GM19351 (cell line): ENCODE measurements around the gene EGLN1.

Experiments used
- ATAC-seq: cut with Tn5 transposase; IDR thresholded peaks from one replicate; pipeline ENCODE4 v1.9.1; 2021; ENCODE audit warnings: mild to moderate bottlenecking, moderate library complexity; ENCODE audit not compliant: unreplicated experiment

The EGLN1 gene

DNA sequence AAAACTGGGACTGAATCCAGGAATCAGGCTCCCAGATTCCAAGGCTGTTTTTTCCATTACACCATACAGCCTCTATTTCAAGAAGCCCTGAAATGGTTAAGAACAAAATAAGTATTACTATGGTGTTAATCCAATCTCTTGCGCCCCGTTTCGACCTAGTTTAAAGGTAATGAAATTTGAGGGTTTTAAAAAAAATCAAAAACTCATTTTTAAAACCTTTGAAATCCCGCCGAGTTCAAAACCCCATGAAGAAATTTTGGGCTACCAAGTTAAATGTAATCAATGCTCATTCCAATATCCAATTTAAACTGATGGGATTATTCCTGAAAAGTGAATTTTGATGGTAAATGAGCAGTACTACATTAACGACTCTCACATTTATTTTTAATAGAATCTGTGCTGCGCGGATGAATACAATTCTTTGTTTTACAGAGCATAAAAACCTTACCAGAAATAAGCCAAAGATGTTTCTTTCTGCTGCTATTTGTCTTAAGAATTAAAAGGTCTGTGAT lies 767 bp upstream of the EGLN1 start:
- no peak for ATAC-seq

DNA sequence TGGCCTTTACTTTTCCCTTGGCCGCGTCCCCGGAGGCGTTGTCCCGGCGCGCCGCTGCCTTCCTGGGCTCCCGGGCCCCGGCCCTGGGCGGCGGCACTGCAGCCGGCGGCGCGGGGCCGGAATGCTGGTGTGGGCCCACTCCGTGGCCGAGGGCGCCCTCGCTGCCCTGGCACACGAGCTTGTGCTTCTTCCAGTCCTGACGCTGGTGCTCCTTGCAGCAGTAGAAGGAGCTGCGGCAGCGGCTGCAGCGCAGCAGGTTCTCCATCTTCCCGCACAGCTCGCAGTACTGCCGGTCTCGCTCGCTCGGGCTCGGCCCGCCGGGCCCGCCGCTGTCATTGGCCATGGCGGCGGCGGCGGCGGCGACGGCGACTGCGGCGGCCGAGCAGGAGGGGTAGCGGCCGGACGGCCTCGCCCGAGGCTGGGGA lies 529 bp downstream of the EGLN1 start:
- ATAC-seq: peak; percentile 25

DNA sequence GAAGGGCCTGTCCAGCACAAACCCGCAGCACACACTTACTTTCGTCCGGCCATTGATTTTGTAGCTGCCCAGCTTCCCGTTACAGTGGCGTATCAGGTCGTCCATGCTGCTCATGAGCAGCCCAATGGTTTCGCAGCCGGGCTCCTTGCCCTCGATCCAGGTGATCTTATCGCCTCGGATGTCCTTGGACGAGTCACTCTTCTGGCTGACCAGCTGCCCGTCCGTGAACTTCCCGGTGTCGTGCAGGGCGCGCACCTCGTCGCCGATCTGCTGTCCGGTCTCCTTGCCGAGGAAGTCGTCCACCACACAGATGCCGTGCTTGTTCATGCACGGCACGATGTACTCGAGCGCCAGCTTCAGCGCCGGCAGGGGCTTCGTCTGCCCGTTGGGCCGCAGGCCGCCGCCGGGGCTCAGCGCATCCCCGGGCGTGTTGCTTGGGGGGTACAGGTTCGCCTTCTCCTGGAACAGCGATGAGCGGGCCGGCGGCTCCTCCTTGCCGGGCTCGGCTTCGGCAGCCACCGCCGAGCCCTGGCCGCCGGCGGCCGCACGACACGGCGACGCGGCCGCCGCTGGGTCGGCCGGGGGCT lies 1.0 kb downstream of the EGLN1 start:
- peak; percentile 7 for ATAC-seq

DNA sequence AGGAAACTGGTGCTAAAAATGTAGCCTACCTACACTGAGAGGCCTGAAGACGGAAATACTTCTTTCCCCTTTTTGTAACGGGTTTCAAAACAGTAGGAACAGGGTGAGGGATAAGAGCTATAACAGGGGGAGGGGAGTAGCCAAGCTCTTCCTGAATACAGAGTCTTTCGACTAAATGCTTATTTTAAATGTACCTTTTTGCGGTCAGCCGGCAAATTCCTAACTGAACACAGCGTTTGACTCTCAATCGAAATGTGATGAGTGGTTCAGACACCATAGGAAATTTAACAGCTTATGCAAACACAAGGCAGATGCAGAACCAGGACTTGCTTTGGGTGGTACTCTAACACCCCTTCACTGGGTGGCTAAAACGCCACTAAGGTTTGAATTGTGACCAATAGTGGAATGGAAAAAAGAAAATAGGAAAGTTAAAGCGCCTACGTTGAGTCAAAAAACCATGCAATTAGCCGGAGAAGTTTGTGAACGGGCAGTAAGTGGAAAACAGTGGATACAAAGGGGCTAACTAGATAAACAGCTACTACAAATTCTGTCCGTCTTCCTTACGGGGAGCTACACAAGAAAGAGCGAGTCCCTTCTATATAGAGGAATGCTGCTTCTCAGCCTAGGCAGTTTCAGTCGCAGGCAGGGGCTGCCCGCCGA lies 1.7 kb downstream of the EGLN1 start:
- ATAC-seq: no peak

DNA sequence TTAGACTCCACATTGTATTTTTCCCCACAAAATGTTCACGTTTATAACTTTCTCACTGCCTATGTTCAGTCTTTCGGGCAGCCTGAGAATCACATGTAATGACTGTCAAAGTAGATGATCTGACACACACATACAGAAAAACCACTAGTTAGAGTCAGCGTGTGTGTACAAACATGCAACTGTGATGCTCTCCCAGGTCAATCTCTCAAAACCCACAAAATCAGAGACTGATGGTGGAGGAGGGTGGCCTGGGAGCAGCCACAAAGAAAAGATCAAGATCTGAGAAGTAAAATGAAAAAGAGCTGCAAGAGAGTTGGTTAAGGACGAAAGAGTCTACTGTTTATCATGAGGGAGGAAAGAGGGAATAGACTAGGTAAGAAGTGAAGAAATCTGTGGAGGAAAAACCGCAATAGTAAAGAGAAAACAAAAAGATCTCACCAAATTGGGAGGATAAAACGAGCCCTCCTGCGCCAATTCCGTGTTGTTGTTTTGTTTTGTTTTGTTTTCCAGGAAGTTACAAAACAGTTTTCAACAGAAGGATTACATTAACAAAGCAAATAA lies 2.3 kb downstream of the EGLN1 start:
- ATAC-seq: no peak

DNA sequence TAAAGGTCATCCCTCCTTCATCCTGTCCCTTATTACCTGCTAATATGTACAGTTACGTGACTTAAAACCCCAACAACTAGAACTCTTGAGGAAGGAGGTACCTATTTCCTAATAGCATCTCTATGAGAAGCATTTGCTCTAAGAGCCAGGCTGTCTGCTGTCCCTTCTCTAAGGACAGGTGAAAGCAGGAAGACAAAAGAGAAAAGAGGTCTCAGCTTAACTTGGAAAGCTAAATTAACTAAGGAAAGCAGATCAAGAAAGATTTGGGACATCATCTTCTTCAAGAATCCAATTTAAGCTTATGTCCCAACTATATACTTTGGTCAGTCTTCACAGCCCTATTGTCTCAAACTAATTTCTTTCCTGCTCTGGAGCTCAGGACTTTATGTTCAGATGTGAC lies 2.9 kb downstream of the EGLN1 start:
- no peak for ATAC-seq

DNA sequence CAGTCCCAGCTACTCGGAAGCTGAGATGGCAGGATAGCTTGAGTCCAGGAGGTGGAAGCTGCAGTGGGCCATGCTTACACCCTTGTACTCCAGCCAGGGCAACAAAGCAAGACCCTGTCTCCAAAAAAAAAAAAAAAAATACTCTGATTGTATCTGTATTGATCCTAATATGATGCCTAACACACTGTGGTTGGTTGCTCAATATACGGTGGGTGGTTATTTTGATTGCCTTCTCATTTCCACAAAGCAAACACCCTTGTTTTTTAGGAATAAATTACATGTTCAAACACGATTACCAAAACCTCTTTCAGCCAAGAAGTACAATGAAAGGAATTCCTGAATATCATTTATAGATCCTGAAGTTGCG lies 3.4 kb downstream of the EGLN1 start:
- no peak for ATAC-seq

DNA sequence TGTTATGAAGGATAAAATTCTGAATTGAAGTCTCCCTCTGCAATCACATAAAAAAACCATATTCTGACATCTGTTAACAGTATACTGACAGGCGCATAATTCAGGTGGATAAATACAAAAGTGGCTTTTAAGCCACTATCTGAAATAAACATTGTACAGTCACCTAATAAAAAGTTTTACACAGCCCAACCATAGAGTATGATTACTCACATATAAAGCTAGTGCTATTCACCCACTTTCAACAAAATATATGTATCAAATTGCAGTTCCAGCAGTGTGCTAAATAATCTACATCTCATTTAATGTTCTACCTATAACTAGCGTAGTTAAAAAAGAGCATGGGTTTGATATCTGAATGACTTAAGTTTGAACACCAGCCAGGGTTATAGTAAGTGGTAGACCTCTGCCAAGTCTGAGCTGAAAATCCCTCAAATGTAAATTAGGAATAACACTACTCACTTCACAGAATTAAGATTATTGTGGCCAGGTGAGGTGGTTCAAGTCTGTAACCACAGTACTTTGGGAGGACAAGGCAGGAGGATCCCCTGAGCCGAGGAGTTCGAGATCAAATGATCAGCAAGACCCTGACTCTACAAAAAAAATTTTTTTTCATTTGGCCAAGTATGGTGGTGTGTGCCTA lies 3.9 kb downstream of the EGLN1 start:
- ATAC-seq: no peak

DNA sequence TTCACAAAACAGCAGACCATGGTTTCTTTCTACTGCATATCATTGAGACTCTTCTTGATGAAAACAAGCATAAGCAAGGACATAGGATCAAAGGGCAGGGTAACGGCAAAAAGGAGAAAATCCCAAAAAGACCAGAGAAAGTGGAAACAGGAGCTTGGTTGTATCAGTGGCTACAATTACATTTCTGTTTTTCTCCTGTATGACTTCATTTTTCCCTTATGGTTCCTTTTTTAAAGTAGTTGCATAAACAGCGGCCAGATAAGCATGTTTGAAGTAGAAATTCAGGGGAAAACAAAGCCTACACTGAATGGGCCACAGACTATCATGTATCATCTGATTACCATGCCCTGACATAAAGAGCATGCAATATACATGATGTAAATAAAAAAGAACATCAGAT lies 4.6 kb downstream of the EGLN1 start:
- ATAC-seq: no peak

DNA sequence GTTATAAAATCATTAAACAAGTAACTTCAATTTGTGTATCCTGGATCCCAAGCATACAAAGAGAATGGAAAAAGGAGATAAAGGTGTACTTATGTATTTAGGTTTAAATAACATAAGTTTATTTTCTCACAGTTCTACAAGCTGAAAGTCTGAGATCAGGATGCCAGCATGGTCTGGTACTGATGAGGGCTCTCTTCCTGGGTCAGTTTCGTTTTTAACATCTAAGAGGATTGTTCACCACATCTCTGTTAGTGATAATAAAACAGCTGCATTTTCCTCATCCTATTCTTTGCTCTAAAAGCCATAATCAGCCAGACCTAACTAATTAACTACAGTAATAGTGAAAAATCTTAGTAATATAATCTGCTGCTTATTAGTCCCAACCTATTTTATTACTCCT lies 5.2 kb downstream of the EGLN1 start:
- ATAC-seq: no peak

DNA sequence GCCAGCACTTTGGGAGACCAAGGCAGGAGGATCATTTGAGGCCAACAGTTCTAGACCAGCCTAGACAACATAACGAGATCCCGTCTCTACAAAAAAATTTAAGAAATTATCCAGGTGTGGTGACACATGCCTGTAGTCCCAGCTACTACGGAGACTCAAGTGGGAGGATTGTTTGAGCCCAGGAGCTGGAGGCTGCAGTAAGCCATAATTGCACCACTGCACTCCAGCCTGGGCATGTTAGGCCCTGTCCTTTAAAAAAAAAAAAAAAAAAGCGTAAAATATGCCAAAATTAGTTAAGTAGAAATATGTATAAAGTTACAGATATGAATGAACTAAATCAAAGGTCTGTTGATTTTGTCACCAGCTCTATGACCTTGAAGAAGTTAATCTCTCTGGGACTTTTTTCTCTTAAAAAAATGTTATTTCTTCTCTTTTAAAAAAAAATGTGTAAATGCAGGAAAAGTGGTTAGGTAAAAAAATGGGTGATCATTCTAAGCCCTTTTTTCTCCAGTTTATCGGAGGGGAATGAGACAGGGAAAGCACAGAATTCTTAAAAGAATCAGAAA lies 7.0 kb downstream of the EGLN1 start:
- ATAC-seq: no peak

DNA sequence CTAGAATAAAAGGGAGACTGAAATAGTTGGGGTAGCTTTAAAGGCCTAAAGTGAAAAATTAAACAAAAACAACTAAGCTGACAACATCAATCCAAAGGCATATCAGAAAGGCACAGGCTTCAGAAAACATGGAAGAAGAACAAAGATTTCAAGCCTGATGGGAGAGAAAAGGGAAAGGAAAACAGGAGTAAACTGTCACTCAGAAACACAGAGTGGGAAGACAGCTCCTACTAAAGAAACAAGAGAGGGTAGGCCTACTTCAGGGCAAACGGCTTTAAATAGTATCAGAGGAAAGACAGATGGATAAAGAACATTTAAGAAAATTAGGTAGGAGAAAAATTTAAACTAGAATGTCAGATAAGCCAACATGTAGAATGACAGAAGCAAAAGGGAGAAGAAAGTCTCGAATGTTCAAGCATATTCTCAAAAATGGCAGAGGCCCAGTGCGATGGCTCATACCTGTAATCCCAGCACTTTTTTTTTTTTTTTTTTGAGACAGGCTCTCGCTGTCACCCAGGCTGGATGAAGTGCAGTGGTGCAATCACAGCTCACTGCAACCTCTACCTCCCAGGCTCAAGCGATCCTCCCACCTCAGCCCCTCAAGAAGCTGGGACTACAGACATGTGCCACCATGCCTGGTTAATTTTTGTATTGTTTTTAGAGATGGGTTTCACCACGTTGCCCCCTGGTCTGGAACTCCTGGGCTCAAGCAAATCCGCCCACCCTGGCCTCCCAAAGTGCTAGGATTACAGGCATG lies 7.6 kb downstream of the EGLN1 start:
- no peak for ATAC-seq

DNA sequence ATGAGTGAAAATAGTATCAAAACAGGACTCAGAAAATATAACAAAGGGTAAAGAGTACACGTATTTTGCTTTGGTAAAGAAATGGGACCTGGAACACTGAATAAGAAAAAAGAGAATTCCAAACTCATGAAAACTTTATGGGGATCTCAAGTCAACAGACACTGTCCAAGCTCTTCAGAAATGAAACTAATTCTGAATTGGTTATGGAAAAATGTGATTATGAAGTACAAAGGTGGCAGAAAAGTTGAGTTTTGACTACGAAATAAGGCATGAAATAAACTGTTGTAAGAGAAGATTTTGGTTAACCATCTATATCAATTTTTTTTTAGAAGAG lies 8.4 kb downstream of the EGLN1 start:
- no peak for ATAC-seq

DNA sequence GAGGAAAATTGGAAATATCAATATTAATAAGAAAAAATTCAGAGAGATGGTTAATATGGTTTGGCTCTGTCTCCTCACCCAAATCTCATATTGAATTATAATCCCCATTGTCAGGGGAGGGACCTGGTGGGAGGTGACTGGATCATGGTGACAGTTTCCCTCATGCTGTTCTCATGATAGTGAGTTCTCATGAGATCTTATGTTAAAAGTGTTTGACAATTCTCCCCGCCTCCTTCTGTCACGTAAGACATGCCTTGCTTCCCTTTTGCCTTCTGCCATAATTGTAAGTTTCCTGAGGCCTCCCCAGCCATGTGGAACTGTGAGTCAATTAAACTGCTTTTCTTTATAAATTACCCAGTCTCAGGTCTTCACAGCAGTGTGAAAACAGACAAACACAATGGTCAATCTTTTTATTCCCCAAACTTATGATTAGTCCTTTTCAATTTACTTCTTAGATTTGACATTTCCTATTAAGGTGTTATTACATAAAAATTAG lies 11.0 kb downstream of the EGLN1 start:
- ATAC-seq: no peak

DNA sequence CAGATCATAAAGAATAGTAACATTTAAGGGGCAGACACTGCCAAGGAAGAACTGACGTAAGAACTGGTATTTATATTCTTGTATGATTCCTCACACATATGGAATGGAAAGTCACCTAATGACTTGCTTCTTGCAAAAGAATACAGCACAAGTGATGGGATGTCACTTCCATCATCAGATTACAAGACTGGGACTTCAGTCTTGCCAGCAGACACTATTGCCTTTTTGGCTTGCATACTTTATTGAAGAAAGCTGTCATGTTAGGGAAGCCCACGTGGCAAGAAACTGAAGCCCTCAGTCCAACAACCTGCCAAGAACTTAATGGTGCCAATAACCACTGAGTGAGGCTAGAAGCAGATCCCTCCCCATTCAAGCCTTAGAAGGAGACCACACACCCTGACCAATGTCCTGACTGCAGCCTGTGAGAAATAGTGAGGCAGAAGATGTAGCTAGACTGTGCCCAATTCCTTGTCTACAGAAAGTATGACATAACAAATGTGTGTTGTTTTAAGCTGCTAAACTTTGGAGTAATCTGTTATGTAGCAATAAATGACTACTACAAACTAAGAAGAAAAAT lies 12.0 kb downstream of the EGLN1 start:
- no peak for ATAC-seq

DNA sequence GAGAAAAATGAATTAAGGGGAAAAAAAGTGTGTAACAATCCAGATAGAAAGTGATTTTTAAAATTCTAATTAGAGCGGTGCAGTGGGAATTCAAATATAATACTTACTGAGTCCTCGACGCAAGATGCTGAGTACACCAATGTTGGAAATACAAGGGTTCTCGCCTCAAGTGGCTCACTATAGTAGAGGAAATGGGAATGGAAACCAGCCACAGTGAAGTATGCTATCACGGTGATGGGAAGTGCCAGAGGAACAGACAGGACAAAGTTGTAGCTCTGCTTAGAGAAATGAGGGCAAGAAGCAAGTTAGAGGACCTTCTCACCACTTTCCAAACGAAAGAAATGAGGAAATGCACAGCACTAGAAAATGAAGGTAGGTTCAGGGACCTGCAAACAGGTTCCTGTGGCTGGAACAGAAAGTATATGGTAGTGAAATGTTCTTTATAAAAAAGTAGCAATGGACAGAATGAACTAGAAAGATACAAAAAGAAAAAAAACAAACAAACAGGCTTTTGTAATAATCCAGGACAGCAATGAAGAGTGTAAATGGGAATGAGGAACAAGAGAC lies 13.5 kb downstream of the EGLN1 start:
- no peak for ATAC-seq

DNA sequence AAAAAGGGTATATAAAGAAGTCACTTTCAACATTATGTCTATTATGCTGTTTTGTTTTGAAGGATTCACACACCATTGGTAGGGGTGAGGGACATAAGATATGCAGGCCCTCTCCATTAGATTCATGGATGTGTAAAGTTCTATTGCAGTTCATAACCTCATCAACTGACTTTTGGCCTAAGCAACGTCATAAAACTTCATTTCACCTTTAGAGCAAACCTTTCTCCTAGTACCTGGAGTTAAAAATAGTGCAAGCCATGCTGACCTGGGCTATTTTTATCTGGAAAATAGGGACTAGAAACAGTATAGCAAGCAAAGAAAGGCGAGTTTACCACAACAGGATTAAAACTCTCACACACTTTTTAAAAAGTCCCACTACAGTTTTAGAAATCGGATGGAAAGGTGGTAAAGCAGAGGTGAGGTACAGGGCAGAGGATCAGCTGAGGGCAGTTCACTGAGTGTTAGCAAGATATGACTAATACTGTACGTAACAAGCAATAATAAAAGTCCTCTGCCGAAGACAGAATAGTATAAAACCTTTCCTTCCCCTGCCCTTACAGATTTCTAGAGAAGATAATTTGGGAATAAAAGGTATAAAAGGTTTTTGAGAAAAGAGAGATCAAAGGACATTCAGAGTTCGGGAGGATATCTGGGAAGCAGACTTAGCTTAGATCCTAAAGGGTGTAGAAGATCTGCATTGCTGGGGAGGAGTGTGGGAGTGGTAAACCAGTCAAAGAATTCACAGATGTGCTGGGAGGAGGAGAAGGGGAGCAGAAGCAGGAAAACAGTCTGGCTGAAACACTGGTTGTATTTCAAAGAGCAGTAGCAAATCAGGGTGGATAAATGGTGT lies 14.3 kb downstream of the EGLN1 start:
- ATAC-seq: peak; percentile 83

DNA sequence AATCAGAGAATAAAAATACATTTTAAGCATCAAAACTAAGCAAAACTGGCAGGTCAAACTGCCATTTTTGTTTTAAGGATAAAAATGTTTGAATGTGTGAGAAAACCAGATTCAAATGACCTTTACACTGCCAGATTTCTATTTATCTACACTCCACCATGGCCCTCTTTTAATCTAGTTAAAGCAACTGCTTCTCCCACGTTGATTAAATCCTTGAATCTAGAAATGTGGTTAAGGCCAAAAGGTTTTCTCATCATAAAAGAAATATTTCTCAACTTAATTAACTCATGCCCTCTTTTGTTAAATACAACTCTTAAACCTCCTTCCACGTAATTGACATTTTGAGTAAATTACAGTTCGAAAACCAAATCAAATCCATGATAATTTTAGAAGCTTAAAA lies 15.0 kb downstream of the EGLN1 start:
- no peak for ATAC-seq

DNA sequence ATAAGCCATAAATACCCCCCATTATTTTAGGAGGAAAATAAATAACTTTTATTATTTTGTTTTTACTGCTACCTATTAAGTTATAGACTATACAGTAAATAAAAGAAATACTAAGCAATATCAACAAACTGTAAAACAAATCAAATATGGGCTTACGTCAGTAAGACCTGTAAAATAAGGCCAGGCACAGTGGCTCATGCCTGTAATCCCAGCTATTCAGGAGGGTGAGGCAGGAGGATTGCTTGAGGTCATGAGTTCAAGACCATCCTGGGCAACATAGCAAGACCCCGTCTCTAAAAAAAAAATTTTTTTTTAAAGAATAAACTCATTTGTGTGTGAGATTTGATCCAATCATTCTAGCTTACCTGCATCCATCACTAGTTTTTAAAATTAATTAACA lies 17.8 kb downstream of the EGLN1 start:
- no peak for ATAC-seq
